Measurements from ENCODE around the gene ZNF274.
A peak's percentile ranks its signal among the peaks of the same experiment; 100 is the strongest.
"Not testable (repeated sequence)": the region's sequence is repeated elsewhere in the genome, so short reads cannot be mapped to it uniquely, and the experiment has no call there.

ZNF274 gene

DNA sequence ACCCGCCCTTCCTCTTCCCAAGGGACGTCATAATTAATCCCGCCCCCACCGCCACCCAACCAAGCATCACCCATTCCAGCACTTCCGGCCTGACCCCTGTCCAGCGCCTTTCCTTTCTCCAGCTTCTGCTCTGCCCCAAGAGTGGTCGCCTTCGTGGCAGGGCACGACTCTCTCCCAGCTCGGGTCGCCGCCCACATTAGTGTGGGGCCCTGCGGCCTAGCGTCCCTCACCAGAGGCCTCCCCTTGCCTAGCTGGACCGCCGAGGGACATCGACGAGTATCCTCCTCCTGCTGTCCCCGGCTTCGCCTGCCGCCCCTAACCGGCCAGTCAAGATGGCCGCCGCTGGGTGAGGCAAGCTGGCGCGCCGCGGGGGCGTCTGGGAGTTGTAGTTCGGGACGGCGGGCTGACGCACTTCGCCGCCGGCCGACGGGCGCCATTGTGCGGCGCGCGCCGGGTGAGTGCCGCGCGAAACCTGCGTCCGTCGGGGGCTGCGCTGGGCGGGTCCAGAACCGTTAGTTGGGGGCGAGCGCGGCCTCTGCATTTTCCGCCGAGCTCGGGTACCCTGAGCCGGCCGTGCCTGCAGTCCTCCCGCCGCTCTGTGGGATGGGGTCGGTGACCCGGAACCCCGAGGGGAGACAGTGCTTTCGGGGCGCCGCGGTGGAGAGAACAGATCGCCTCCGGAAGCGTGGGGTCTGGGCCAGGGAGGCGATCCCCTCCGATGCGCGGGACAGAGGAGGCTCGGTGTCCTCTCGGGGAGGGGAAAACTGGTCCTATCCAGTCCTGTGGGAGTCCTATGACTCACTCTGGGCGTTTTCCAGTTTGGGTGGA, at the start of gene ZNF274:
TSS of gene ZNF274 (plus strand) at position 73 of the 828 bp plus-strand sequence. CDS start 905 bp downstream, outside the sequence.
- peaks cover 59% of the 10 kb centered on the region for H3K36me3 Mint-ChIP-seq (ENCODE audit: low read depth)
- H3K9me3 Mint-ChIP-seq = peaks cover 47% of the 10 kb centered on the region
- H3K4me3 Mint-ChIP-seq = peak within 1 kb of the TSS; percentile 95

DNA sequence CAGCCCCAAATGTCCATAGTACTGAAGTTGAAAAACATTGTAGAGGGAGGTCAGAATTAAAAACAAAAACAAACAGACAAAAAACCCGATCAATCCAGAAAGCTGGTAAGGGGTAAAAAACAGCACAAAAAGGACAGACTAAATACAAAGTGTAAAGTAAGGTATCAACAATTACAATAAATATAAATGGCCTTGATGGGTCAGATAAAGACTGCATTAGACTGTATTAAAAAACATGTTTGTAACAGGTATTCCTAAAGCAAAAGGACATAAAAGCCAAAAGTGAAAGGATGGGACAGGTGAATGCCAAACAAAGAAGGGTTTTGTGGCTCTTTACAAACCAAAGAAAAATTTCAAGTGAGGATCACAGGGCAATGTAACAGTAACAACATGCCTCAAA, 48.6 kb upstream of the ZNF274 start:
- DNase-seq (ENCODE audit: low spot score) = no peak
- Mint-ChIP-seq H3K9me3 (peaks cover 55% of the 10 kb centered on the region), H3K4me3 (no peak overlapping the region), H3K27ac (no peak overlapping the region), H3K4me1 (ENCODE audit: low read depth) (no peaks in the 10 kb centered on the region), H3K27me3 (ENCODE audit: low read depth) (no peaks in the 10 kb centered on the region), H3K36me3 (ENCODE audit: low read depth) (peaks cover 47% of the 10 kb centered on the region)

More for the DNA sequence above, at the start of gene ZNF274:
- DNase-seq (ENCODE audit: low spot score) = peak; percentile 91
- H3K4me1 Mint-ChIP-seq (ENCODE audit: low read depth) = peaks cover 17% of the 10 kb centered on the region
- H3K27ac Mint-ChIP-seq = peak within 1 kb of the TSS; percentile 98
- H3K27me3 Mint-ChIP-seq (ENCODE audit: low read depth) = no peaks in the 10 kb centered on the region

DNA sequence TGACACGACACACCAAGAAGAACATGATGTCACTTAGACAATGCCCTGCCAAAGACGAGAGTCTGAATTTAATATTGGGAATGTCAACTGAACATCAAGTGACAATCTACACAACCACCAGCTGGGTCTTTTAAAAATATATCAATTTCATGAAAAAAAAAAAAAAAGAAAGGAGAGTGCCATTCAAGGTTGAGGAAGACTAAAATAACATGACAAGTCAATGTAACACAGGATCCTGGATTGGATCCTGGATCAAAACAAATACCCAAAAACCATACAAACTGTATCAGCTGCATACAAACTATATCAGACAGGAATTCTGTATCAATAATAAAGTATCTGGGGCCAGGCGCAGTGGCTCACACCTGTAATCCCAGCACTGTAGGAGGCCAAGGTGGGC, 37.0 kb upstream of the ZNF274 start:
- Mint-ChIP-seq H3K4me1 (ENCODE audit: low read depth) (peaks cover 6% of the 10 kb centered on the region), H3K4me3 (no peak overlapping the region), H3K27me3 (ENCODE audit: low read depth) (no peaks in the 10 kb centered on the region), H3K27ac (no peak overlapping the region), H3K36me3 (ENCODE audit: low read depth) (peaks cover 26% of the 10 kb centered on the region), H3K9me3 (peaks cover 34% of the 10 kb centered on the region)
- DNase-seq (ENCODE audit: low spot score) = no peak

DNA sequence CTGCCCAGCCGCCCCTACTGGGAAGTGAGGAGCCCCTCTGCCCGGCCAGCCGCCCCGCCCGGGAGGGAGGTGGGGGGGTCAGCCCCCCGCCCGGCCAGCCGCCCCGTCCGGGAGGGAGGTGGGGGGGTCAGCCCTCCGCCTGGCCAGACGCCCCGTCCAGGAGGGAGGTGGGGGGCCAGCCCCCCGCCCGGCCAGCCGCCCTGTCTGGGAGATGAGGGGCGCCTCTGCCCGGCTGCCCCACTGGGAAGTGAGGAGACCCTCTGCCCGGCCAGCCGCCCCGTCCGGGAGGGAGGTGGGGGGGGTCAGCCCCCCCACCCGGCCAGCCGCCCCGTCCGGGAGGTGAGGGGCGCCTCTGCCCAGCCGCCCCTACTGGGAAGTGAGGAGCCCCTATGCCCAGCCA, 35.4 kb upstream of the ZNF274 start:
- H3K27ac Mint-ChIP-seq; DNase-seq (ENCODE audit: low spot score); H3K4me3 Mint-ChIP-seq; H3K4me1 Mint-ChIP-seq (ENCODE audit: low read depth); H3K27me3 Mint-ChIP-seq (ENCODE audit: low read depth): not testable (repeated sequence)
- Mint-ChIP-seq H3K36me3 (ENCODE audit: low read depth) (peaks cover 23% of the 10 kb centered on the region), H3K9me3 (peaks cover 45% of the 10 kb centered on the region)

DNA sequence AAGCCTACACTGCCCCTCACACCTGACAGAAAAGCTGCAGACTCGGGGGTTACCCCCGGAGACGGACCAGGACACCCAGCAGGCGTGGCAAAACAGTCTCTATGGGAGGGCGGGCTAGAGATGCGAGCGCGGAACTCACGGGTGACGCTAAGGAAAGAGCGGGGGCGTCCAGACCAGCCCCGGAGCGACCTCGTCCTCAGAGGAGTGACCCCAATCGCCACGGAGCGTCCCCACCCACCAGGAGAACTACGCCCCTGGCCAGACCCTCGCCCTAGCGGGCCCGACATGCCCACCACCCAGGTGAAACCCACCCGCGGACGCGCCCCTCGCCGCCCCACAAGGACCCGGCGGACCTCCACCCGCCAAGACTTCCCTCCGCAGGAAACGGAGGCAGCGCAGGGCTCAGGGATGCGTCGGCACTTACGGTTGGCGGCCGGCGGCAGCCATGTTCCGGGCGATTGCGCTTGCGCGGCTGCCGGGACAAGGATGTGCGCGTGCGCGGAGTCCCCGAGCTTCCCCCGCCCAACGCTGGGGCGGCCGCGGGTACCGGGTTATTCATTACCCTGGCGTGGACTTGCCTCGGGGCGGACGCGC, 32.4 kb upstream of the ZNF274 start, which contains the start of gene ZNF329:
TSS of gene ZNF329 (minus strand) at position 462 of the 594 bp plus-strand sequence. CDS start 21,286 bp downstream, outside the sequence.
- peaks cover 51% of the 10 kb centered on the region for H3K9me3 Mint-ChIP-seq
- peak within 1 kb of the TSS; percentile 76 for H3K27ac Mint-ChIP-seq
- peaks cover 6% of the 10 kb centered on the region for H3K4me1 Mint-ChIP-seq (ENCODE audit: low read depth)
- H3K4me3 Mint-ChIP-seq = peak within 1 kb of the TSS; percentile 90
- H3K27me3 Mint-ChIP-seq (ENCODE audit: low read depth) = no peaks in the 10 kb centered on the region
- peaks cover 18% of the 10 kb centered on the region for H3K36me3 Mint-ChIP-seq (ENCODE audit: low read depth)
- DNase-seq (ENCODE audit: low spot score) = peak; percentile 86

DNA sequence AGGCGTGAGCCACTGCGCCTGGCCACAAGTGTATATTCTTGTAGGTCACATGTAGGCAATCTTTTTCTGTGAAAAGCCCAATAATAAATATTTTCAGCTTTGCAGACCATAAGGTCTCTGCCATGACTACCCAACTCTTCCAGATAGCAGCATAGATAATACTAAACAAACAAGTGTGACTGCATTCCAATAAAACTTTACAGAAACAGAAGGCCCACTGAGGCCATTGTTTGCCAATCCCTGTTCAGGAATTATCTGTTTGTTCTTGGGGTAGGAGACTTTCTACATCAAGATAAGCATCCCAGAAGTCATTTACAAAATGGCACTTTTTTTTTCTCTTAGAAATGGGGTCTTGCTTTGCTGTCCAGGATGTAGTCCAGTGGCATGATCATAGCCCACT, 29.5 kb upstream of the ZNF274 start:
- Mint-ChIP-seq H3K4me3 (no peak overlapping the region), H3K4me1 (ENCODE audit: low read depth) (peaks cover 6% of the 10 kb centered on the region), H3K27ac (no peak overlapping the region), H3K9me3 (peaks cover 63% of the 10 kb centered on the region), H3K36me3 (ENCODE audit: low read depth) (peaks cover 12% of the 10 kb centered on the region), H3K27me3 (ENCODE audit: low read depth) (no peaks in the 10 kb centered on the region)
- no peak for DNase-seq (ENCODE audit: low spot score)

DNA sequence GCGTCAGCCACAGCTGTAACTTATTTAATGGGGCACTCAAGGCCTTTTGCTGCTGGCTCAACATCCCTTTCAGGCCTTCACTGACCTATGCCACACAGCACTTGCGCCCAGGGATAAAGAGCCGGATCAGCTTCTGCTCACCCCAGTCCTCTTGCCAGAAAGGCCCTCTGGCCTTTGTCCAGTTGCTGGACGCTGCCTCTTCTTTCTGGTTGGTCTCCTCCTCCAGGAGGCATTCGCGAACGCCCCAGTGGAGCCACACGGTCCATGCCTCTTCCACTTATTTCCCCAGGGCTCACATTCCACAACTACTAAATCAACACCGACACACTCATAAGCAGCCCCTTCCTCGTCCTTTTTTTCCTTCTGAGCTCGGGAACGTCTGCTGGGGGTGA, 28.6 kb upstream of the ZNF274 start:
- no peak for DNase-seq (ENCODE audit: low spot score)
- H3K27ac Mint-ChIP-seq = peak overlapping the region; percentile 63

DNA sequence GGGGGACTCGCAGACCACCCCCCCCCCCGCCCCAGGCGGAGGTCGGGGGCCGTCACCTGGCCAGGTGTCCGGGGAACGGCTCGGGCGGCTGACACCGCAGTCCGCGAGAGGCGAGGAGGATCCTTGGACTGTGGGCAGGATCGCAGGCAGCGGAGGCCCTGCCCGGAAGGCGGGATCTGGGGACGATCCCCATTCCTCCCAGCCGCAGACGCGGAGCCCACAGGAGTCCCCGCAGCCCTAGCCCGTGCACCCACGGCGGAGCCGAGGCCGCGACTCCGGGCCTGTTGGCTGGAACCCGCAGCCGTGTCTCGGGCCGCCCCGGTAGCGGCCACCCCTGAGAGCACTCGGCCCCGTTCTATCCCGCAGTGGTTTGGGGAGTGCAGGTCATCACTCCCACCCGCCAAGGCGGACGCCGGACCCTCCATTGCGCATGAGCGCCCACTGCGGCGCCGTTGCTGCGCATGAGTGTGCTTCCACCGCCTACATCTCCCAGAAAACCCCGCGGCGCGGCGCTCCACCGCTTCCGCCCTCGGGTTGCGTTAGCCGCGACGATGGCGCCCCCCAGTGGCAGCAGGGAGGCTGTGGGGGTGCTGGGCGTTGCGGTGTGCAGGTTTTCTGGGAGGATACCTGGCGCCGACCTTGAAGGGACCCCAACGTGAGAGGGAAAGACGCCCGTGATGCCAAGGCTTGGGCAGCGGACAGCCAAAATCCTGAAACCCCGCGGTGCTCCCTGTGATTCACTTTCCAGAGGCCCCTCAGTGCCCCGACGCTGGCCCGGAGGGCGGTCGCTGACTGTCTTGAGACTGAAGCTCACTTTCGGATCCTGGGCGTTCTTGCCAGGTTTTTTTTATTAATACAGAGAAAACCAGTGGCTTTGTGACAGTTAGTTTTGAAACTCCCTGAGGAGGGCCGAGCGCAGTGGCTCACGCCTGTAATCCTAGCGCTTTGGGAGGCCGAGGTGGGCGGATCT, 27.9 kb upstream of the ZNF274 start:
- peak; percentile 93 for DNase-seq (ENCODE audit: low spot score)
- Mint-ChIP-seq H3K27me3 (ENCODE audit: low read depth) (no peaks in the 10 kb centered on the region), H3K4me3 (peak overlapping the region; percentile 73), H3K36me3 (ENCODE audit: low read depth) (peaks cover 7% of the 10 kb centered on the region), H3K9me3 (peaks cover 54% of the 10 kb centered on the region), H3K27ac (peak overlapping the region; percentile 63), H3K4me1 (ENCODE audit: low read depth) (peaks cover 3% of the 10 kb centered on the region)

More for the DNA sequence above, 28.6 kb upstream of the ZNF274 start:
- peaks cover 61% of the 10 kb centered on the region for H3K9me3 Mint-ChIP-seq
- H3K36me3 Mint-ChIP-seq (ENCODE audit: low read depth) = peaks cover 9% of the 10 kb centered on the region
- peak overlapping the region; percentile 73 for H3K4me3 Mint-ChIP-seq
- H3K4me1 Mint-ChIP-seq (ENCODE audit: low read depth) = peaks cover 6% of the 10 kb centered on the region
- no peaks in the 10 kb centered on the region for H3K27me3 Mint-ChIP-seq (ENCODE audit: low read depth)

DNA sequence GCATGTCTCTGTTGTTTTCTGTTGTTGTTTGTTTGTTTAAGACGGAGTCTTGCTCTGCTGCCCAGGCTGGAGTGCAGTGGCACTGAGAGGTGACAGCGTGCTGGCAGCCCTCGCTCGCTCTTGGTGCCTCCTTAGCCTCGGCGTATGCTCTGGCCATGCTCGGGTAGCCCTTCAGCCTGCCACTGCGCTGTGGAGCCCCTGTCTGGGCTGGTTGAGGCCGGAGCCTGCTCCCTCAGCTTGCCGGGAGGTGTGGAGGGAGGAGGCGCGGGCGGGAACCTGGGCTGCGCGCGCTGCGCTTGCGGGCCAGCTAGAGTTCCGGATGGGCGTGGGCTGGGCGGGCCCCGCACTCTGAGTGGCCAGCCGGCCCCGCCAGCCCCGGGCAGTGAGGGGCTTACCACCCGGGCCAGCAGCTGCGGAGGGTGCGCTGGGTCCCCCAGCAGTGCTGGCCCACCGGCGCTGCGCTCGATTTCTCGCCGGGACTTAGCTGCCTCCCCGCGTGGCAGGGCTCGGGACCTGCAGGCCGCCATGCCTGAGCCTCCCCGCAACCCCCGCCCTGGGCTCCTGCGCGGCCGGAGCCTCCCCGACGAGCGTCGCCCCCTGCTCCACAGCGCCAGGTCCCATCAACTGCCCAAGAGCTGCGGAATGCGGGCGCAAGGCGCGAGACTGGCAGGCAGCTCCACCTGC, 25.7 kb upstream of the ZNF274 start:
- Mint-ChIP-seq H3K9me3 (peaks cover 44% of the 10 kb centered on the region), H3K36me3 (ENCODE audit: low read depth) (peaks cover 5% of the 10 kb centered on the region), H3K27me3 (ENCODE audit: low read depth) (no peaks in the 10 kb centered on the region), H3K4me3 (no peak overlapping the region), H3K4me1 (ENCODE audit: low read depth) (no peaks in the 10 kb centered on the region), H3K27ac (no peak overlapping the region)
- DNase-seq (ENCODE audit: low spot score) = no peak

DNA sequence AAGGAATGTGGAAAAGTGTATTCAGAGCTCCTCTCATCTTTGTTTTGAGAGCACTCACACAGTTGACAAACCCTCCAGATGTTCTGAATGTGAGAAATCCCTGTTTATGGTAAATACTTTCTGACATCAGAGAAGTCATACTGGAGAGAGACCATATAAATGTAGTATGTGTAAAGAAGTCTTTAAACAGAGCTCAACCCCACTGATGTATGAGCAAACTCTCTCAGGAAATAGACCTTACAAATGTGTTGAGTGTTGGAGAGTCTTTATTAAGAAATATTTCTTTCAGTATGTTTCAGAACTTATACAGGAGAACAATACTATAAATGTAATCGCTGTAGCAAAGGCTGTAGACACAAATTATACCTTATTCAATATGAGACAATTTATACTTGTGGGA, 16.6 kb upstream of the ZNF274 start:
- DNase-seq (ENCODE audit: low spot score) = no peak
- H3K9me3 Mint-ChIP-seq = peaks cover 57% of the 10 kb centered on the region
- no peak overlapping the region for H3K27ac Mint-ChIP-seq
- H3K4me3 Mint-ChIP-seq = no peak overlapping the region
- peaks cover 9% of the 10 kb centered on the region for H3K36me3 Mint-ChIP-seq (ENCODE audit: low read depth)
- no peaks in the 10 kb centered on the region for H3K4me1 Mint-ChIP-seq (ENCODE audit: low read depth)
- no peaks in the 10 kb centered on the region for H3K27me3 Mint-ChIP-seq (ENCODE audit: low read depth)

DNA sequence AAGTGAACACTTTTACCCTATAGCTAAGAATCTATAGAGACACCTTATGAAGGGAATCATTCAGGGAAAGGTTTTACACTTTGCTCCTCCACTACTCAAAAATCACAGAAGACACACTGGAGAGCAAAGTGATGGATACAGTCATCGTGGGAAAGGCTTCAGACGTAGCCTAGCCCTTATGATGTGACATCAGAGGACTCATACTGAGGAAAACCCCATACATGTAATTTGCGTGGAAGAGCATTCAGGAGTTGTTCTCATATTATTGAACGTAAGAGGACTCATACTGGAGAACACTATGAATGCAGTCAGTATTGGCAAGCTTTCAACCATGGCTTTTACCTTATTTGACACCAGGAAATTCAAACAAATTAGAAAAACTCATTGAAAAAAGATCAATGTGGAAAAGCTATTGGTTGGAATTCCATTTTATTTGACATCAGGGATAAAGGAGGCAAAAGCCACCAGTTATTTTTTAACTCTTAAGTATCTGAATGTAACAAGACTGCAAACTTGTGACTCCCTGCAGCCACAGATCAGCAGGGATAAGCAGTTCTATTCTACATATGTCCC, 16.1 kb upstream of the ZNF274 start:
- peaks cover 8% of the 10 kb centered on the region for H3K36me3 Mint-ChIP-seq (ENCODE audit: low read depth)
- DNase-seq (ENCODE audit: low spot score) = no peak
- no peaks in the 10 kb centered on the region for H3K4me1 Mint-ChIP-seq (ENCODE audit: low read depth)
- H3K27ac Mint-ChIP-seq = no peak overlapping the region
- no peaks in the 10 kb centered on the region for H3K27me3 Mint-ChIP-seq (ENCODE audit: low read depth)
- H3K9me3 Mint-ChIP-seq = peaks cover 55% of the 10 kb centered on the region
- no peak overlapping the region for H3K4me3 Mint-ChIP-seq

DNA sequence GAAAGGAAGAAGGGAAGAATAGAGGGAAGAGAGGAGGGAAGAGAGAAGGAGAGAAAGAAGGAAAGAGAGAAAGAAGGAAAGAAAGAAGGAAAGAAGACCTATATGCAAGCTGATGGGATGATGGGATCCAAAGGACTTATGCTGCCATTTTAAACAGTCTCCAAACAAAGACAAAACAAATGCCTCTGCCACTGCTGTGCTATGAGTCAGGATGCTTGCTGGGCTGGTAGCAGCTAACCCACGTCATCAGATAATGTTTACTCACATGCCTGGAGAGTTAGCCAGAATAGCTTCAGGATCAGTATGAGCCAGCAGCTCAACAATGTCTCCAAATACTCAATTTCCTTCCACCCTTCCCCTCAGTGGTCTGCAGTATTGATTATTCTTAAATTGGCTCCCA, 12.0 kb upstream of the ZNF274 start:
- no peaks in the 10 kb centered on the region for H3K27me3 Mint-ChIP-seq (ENCODE audit: low read depth)
- H3K9me3 Mint-ChIP-seq = peaks cover 54% of the 10 kb centered on the region
- no peak overlapping the region for H3K4me3 Mint-ChIP-seq
- no peak for DNase-seq (ENCODE audit: low spot score)
- H3K36me3 Mint-ChIP-seq (ENCODE audit: low read depth) = peaks cover 4% of the 10 kb centered on the region
- H3K4me1 Mint-ChIP-seq (ENCODE audit: low read depth) = no peaks in the 10 kb centered on the region
- no peak overlapping the region for H3K27ac Mint-ChIP-seq
